A673 (cell line): Measurements from ENCODE around the gene UBALD1.

Source experiments
- CTCF ChIP-seq: fragments of 300-800, 200-600 bp; sonication (generic); conservative IDR thresholded peaks from 2 replicates; pipeline ENCODE4 v1.5.1; 2017; ENCODE audit warnings: low read depth, mild to moderate bottlenecking, antibody characterized with exemption, low read length, moderate library complexity, mixed read lengths
- EZH2 ChIP-seq: fragments of 200-600 bp; sonication (generic); IDR thresholded peaks from 2 replicates; pipeline ENCODE4 v1.6.1; 2017; ENCODE audit warnings: borderline replicate concordance, low read depth, mild to moderate bottlenecking, mixed read lengths, antibody characterized with exemption, low read length; ENCODE audit not compliant: poor library complexity, severe bottlenecking

GRCh38 chr16:4578961-4579530, 35.6 kb downstream of the UBALD1 start:
- TF ChIP-seq CTCF = no peak
- no peak for TF ChIP-seq EZH2
